GM12878 (cell line): ENCODE data around the gene CLIC5. TPM values are rescaled to one million over a fixed set of nuclear protein-coding genes. Genes with fewer than 3 reads are reported as not detected.

Experiments used
- ATAC-seq: fragments of 200-7000 bp; cut with Tn5 transposase; 3 replicates; pipeline ENCODE4 v1.9.1; 2020; ENCODE audit warnings: mild to moderate bottlenecking, moderate library complexity
- BruUV-seq: library from RNA; stranded (reverse); fragments of 400-500 nt; replicated peaks from 2 replicates; lab custom pipeline; 2021; lab: Mats Ljungman, UMichigan
- CTCF ChIA-PET: fragments of 300-600 bp; sonication (Branson Sonifier 250); formaldehyde crosslinking; extraction: SDS; loops from one replicate; lab custom pipeline; 2021; ENCODE audit warnings: inconsistent platforms; lab: Yijun Ruan, JAX
- POLR2A ChIA-PET: fragments of 350-600 bp; formaldehyde crosslinking; extraction: SDS; loops from one replicate; lab custom pipeline; 2021; ENCODE audit warnings: inconsistent platforms; lab: Charles Lee
- RAD21 ChIA-PET: fragments of 300-600 bp; sonication (Branson Sonifier 250); formaldehyde crosslinking; loops from one replicate; lab custom pipeline; 2023; ENCODE audit warnings: antibody characterized with exemption; ENCODE audit not compliant: unreplicated experiment; lab: Charles Lee
- SMC1A ChIA-PET: fragments of 300-600 bp; sonication (Branson Sonifier 250); formaldehyde crosslinking; loops from one replicate; lab custom pipeline; 2023; ENCODE audit not compliant: unreplicated experiment, uncharacterized antibody; lab: Charles Lee
- DNase-seq: peaks from one replicate; pipeline ENCODE4 v3.0.0-alpha.2; 2011; ENCODE audit warnings: low read depth, low spot score
- FAIRE-seq: peaks from 3 replicates; lab custom pipeline; 2011; peaks lifted over from hg19 to GRCh38; lab: Jason Lieb, UNC
- H2AFZ ChIP-seq: 2 replicates; pipeline ENCODE4 v1.6.0; 2011; ENCODE audit warnings: low read depth, low read length, control low read depth; ENCODE audit not compliant: control insufficient read depth
- H3K27ac ChIP-seq: 2 replicates; pipeline ENCODE4 v1.5.1; 2011; ENCODE audit warnings: control low read depth; ENCODE audit not compliant: control insufficient read depth, insufficient read depth
- H3K27me3 ChIP-seq, 2 experiments: replicated peaks in 1 of 2; 2 replicates each; pipeline versions ENCODE4 v1.6.0 to v1.6.1; 2011; ENCODE audit warnings: low read length in 1 of 2; ENCODE audit not compliant: control insufficient read depth in 2 of 2, insufficient read depth in 2 of 2
- H3K36me3 ChIP-seq, 2 experiments: 2 replicates each; pipeline ENCODE4 v1.5.1; 2011; ENCODE audit warnings: low read length in 1 of 2; ENCODE audit not compliant: control insufficient read depth in 2 of 2, insufficient read depth in 2 of 2
- H3K4me1 ChIP-seq: 2 replicates; pipeline ENCODE4 v1.6.1; 2011; ENCODE audit warnings: mild to moderate bottlenecking, low read length, moderate library complexity, mixed read lengths; ENCODE audit not compliant: control insufficient read depth, insufficient read depth
- H3K4me2 ChIP-seq: 2 replicates; pipeline ENCODE4 v1.6.0; 2011; ENCODE audit warnings: control low read depth; ENCODE audit not compliant: control insufficient read depth, insufficient read depth
- H3K4me3 ChIP-seq: fragments of 200-600 bp; sonication (generic); 2 replicates; pipeline ENCODE4 v1.5.1; 2016
- H3K79me2 ChIP-seq: 2 replicates; pipeline ENCODE4 v1.6.0; 2011; ENCODE audit warnings: low read length; ENCODE audit not compliant: control insufficient read depth, insufficient read depth
- H3K9ac ChIP-seq: 2 replicates; pipeline ENCODE4 v1.8.0; 2011; ENCODE audit warnings: low read length, control low read depth, mixed read lengths; ENCODE audit not compliant: control insufficient read depth, insufficient read depth
- H3K9me3 ChIP-seq: replicated peaks from 3 replicates; pipeline ENCODE4 v1.5.1; 2011; ENCODE audit warnings: mild to moderate bottlenecking, low read length; ENCODE audit not compliant: control insufficient read depth, insufficient read depth
- H4K20me1 ChIP-seq: 2 replicates; pipeline ENCODE4 v1.6.0; 2011; ENCODE audit not compliant: control insufficient read depth, insufficient read depth
- ATF2 ChIP-seq: IDR thresholded peaks from 2 replicates; pipeline ENCODE4 v1.6.1; 2012; ENCODE audit warnings: low read length, inconsistent platforms
- GABPA ChIP-seq: IDR thresholded peaks from 2 replicates; pipeline ENCODE4 v1.6.1; 2014; ENCODE audit warnings: antibody characterized with exemption, low read depth, mild to moderate bottlenecking, inconsistent platforms
- IRF5 ChIP-seq: fragments of 450-650 bp; IDR thresholded peaks from 2 replicates; pipeline ENCODE4 v1.6.1; 2017; ENCODE audit warnings: borderline replicate concordance
- JUNB ChIP-seq: IDR thresholded peaks from 2 replicates; pipeline ENCODE4 v1.6.1; 2016; ENCODE audit warnings: antibody characterized with exemption, mild to moderate bottlenecking
- MAX ChIP-seq: IDR thresholded peaks from 2 replicates; pipeline ENCODE4 v1.6.1; 2012; ENCODE audit warnings: low read depth, low read length, improper control_type of control experiment
- NR2F1 ChIP-seq: fragments of 450-650 bp; conservative IDR thresholded peaks from 2 replicates; pipeline ENCODE4 v1.6.1; 2017; ENCODE audit warnings: mild to moderate bottlenecking
- POLR2A ChIP-seq: IDR thresholded peaks from 2 replicates; pipeline ENCODE4 v1.6.1; 2011; ENCODE audit warnings: low read depth, mild to moderate bottlenecking, low read length
- SIN3A ChIP-seq: IDR thresholded peaks from 2 replicates; pipeline ENCODE4 v1.6.1; 2012; ENCODE audit warnings: low read depth, low read length, improper control_type of control experiment
- SMARCA5 ChIP-seq: fragments of 450-650 bp; IDR thresholded peaks from 2 replicates; pipeline ENCODE4 v1.6.1; 2017; ENCODE audit warnings: mild to moderate bottlenecking
- TAF1 ChIP-seq: IDR thresholded peaks from 2 replicates; pipeline ENCODE4 v1.6.1; 2011; ENCODE audit warnings: mild to moderate bottlenecking, low read depth, low read length, borderline replicate concordance
- ZBTB40 ChIP-seq: fragments of 450-650 bp; IDR thresholded peaks from 2 replicates; pipeline ENCODE4 v1.6.1; 2016; ENCODE audit warnings: mild to moderate bottlenecking, moderate library complexity, borderline replicate concordance
- WGBS: methylation state at CpG from one replicate; pipeline ENCODE4 v1.1.6; 2016; ENCODE audit warnings: low lambda C conversion rate; ENCODE audit not compliant: insufficient replicate concordance, insufficient coverage; ENCODE audit errors: missing lambda C conversion rate; 5-methylcytosine and 5-hydroxymethylcytosine counted together
- in situ Hi-C: fragments of 300-500 bp; cut with MboI; formaldehyde crosslinking; loops from 9 replicates; pipeline ENCODE4 v1.14.3; 2018; ENCODE audit warnings: mixed read lengths
- intact Hi-C: fragments of 100-400 bp; cut with micrococcal nuclease; formaldehyde crosslinking; loops from one replicate; pipeline ENCODE4 v1.14.2; 2022; ENCODE audit not compliant: unreplicated experiment
- polyA plus RNA-seq, 11 experiments: library from polyadenylated mRNA; depleted of rRNA in 4 of 11; unstranded in 6 of 11; stranded (reverse) in 5 of 11; fragments of >200 nt; fragmentation: Nextera tagmentation in 4 of 11; fragmentation: Illumina TruSeq in 1 of 11; extraction: Ambion mirVana in 4 of 11; extraction: Trizol in 1 of 11; gene quantifications; 1 replicate in 1 of 11; 2 replicates in 10 of 11; pipeline versions ENCODE4 v1.2.1 to v1.2.3, GENCODE V29; 2011 to 2016; ENCODE audit warnings: inconsistent platforms in 2 of 11, missing spikeins in 2 of 11, low read depth in 1 of 11
- total RNA-seq, 4 experiments: library from RNA; depleted of rRNA in 3 of 4; stranded (reverse); fragments of >200 nt in 3 of 4; fragmentation: Illumina TruSeq in 1 of 4; extraction: Trizol in 1 of 4; gene quantifications; 2 replicates each; pipeline versions ENCODE4 v1.2.1 to v1.2.3, GENCODE V29; 2013 to 2021

CLIC5 gene
- total and polyA plus RNA-seq, 10 of the 15 experiments (the other 5 are each of a cell fraction or from before 2014, with no cell fraction given) = 0.01 to 0.08 (median 0.02) TPM; not detected in 7

- Histone ChIP-seq H3K27ac (no peak overlapping the region), H3K4me1 (no peaks in the 10 kb centered on the region), H2AFZ (no peak overlapping the region), H3K36me3 (no peaks in the 10 kb centered on the region), H3K4me2 (no peak overlapping the region), H4K20me1 (no peaks in the 10 kb centered on the region), H3K79me2 (no peaks in the 10 kb centered on the region), H3K9ac (no peak overlapping the region), H3K9me3 (no peaks in the 10 kb centered on the region), H3K27me3 (peaks cover 0 to 2% of the 10 kb centered on the region in 2 experiments; a peak in 2 of 4 replicates), H3K4me3 (no peak overlapping the region)
- ATAC-seq (no peak), FAIRE-seq (no peak), DNase-seq (no peak)
- no TSS peak for BruUV-seq
- ChIA-PET POLR2A (no interaction called here), SMC1A (no interaction called here), CTCF (interaction anchor here (0.6 to 1.6 kb wide), 2 partner anchors 29 to 58 kb away, joined by 3 to 4 read pairs; no protein-coding TSS in a partner anchor), RAD21 (no interaction called here)
- 34% methylated on average over 9 of the region's 9 CpGs for WGBS
- intact Hi-C loops (no loop called here), in situ Hi-C loops (no loop called here)
- TF ChIP-seq ATF2 (no peak), IRF5 (no peak), ZBTB40 (no peak), POLR2A (no peak), NR2F1 (no peak), JUNB (no peak), GABPA (no peak), SMARCA5 (no peak), SIN3A (no peak), MAX (no peak), TAF1 (no peak)
These were observed 114.6 kb downstream of the CLIC5 start for GRCh38 chr6:45900808-45901752.
